ENCODE measurements around the gene NRG3.
"Not testable (repeated sequence)": the region's sequence is repeated elsewhere in the genome, so short reads cannot be mapped to it uniquely, and the experiment has no call there.

The NRG3 gene

DNA sequence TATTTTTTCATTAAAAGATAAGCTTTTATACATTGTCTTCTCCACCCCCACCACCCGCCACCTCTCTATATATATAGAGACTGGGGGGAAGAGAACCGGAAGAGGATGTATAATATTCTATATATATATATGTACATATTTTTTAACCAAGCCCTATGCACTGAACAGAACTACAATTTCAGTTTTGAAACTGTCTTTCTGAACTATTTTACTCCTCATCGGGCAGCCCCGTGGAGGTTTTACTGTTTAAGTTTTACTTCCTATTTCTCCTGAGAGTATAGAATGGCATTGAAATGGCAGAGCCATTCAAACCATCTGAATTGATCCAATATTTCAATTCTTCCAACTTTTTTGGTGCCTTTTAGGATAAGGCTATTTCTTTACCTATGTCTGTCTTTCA is 1047.1 kb downstream of the NRG3 start:
- DNase-seq (ENCODE audit: low spot score), result no peak

DNA sequence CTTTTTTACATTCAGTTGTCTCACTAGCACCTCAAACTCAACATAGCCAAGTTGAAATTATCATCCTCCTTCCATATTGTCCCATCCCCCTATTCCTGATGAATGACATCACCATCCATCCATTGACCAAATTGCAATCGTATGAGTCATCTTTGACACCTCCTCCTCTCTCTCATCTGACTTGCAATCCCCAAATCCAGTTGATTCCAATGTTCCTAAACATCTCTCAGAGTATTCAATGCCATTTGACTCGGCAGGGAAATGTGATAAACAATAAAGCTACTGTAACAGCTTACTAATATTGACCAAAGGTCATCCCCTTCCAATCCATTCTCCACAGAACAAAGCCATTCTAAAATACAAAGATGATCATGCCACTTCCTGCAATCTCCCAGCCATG is 1047.8 kb downstream of the NRG3 start:
- no peak for DNase-seq (ENCODE audit: low spot score)

DNA sequence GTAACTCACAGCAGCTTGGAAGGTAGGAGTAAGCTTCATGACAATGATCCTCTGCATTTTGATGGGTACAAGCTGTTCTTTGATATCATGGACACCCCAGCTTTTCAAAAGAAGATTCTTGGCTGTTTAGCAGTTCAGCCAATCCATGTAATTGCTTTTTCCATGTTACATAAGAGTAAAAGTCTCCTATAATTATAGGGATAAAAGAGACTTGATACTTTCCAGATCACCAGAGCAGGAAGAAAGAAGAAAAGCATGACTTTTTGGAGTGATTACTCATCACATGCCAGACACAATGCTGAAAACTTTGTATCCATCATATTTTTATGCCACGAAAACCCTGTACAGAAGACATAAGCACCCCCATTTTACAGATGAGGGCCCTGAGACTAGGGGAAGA is 1049.7 kb downstream of the NRG3 start:
- no peak for DNase-seq (ENCODE audit: low spot score)

DNA sequence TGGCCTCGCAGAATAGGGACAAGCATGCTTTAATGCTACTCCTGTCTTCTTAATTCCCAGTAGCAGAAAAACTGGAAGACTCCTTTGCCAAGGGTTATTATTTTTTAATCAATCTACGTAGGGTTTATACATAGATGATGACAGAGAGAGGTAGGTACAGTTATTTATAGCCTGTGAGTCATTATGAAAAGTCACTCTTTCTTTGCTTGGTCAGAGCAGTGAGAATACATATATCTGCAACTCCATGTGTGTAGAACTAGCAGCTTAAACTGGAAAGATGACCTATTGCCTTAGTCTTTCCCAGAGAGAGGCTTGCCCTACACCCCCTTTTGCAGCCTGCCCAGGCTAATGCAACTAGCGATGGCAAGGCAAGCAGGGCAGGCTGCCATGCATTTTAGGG is 1050.6 kb downstream of the NRG3 start:
- no peak for DNase-seq (ENCODE audit: low spot score)

DNA sequence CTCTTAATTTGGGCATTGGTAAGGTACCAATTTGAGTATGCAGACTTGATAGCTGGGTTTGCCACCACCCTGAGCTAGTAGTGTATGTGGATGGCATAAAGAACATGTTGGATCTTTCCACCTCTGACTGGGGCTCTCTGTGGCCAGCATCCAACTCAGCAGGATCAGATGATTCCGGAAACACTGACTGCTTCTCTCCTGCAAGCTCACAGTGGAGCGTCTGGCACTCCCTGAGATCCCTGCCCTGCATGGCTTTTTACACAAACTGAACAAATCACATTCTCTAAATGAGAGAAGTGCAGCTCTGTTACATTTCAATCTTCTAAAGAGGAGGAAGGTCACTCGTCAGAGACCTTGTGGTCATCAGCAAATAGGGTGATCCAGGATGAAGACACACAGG is 1057.5 kb downstream of the NRG3 start:
- DNase-seq (ENCODE audit: low spot score), result peak; percentile 39

DNA sequence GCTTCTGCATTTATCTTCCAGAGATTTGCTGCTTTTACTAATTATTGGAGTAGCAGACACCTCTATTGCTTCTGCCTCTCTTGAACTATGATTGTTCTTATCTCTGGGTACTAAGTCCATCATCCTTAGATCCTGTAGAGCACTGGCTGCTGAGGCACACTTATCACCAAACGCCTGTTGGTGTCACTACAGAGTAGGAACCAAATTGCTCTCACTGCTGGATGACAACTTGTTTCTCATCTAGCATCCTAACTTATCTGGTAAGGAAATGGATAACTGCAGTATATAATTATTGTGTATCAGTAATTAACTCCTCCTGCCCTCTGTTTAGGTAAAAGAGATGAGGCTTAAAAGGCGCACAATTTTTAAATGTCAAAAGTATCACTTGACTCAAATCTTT is 1059.4 kb downstream of the NRG3 start:
- DNase-seq (ENCODE audit: low spot score), result no peak

DNA sequence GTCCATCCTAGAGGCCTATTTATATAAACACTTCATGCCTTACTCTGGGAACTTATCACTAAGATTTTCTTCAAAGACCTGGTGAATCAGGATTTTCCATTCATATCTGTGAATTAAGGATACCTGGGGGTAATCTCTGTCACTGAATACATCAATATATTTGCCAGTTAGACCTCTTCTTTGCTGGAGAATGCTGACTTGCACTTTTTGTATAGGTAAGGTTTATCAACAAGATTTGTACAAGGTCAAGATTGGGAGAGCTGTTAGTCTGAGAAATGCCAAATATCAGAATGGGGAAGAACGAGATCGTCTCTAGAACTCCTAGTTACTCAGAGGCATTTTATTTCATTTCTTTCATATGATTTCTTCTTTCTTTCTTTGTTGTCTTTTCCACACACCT is 1060.0 kb downstream of the NRG3 start:
- no peak for DNase-seq (ENCODE audit: low spot score)

DNA sequence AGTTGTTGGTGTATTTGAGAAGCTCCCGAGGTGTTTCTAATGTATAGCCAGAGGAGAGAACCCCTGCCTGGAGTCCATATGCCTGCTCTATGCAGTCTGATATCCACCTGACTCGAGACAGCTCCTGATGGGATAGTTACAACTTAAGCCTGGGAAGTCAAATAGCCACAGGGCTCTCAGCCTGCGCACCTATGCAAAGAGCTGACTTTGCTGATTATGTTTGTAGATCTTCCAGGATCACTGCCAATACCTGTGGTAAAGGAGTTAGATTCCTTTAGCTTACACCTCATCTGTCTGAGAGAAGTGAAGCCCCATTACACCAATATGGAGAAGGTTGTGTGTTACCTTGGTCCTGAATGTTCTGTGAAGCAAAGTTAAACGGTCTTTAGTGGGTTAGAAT is 1063.3 kb downstream of the NRG3 start:
- no peak for DNase-seq (ENCODE audit: low spot score)

DNA sequence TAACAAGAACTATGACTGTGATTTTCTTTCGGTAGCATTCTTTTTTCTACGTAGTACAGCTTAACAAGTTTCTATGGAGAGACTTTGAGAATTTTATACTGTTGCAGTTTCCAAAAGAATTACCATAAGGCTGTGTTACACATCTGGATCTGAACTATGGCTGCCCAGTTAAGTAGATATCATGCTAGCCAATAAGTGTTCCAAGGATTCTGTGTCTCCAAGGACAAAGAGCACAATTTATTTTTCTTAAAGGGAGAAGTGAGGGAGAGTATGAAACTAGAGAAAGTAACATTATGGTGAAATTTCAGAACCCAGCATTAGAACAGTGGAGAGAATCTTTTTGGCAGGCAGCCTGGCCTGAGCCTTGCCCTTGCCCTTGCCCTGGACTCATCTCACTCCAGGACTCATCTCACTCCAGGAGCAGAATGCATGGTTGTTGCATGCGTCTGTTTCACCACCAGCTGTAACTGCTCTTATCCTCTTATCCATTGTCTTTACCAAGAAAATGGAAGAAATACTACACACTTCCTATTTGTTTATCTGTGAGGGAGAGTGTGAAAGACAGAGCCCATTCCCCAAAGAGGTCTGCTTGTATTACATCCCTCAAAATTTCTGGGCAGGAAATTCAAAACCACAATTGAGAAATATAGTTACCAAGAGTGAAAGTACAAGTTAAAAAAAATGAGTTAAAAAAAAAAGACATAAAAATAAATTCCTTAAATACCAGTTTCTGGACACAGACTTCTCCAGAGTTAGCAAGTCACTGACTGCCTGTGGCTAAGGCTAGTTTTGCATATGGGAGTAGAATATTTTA is 1067.5 kb downstream of the NRG3 start:
- DNase-seq (ENCODE audit: low spot score), result no peak

DNA sequence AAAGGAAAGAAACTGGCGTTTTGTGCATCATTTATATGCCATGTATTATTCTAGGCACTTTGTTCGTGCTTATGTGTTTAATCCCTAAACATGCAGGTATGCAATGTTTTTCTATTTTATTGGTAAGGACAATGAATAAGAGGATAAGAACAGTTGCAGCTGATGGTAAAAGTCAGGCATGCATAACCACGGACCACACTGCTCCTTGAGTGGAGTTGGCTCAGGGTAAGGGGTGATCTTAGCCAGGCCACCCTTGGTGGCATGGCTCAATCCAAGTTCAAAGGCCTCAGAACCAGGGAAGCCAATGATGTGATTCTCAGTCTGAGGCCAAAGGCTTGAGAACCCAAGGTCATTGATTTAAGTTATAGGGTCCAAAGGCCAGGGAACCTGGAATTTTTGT is 1068.1 kb downstream of the NRG3 start:
- no peak for DNase-seq (ENCODE audit: low spot score)

DNA sequence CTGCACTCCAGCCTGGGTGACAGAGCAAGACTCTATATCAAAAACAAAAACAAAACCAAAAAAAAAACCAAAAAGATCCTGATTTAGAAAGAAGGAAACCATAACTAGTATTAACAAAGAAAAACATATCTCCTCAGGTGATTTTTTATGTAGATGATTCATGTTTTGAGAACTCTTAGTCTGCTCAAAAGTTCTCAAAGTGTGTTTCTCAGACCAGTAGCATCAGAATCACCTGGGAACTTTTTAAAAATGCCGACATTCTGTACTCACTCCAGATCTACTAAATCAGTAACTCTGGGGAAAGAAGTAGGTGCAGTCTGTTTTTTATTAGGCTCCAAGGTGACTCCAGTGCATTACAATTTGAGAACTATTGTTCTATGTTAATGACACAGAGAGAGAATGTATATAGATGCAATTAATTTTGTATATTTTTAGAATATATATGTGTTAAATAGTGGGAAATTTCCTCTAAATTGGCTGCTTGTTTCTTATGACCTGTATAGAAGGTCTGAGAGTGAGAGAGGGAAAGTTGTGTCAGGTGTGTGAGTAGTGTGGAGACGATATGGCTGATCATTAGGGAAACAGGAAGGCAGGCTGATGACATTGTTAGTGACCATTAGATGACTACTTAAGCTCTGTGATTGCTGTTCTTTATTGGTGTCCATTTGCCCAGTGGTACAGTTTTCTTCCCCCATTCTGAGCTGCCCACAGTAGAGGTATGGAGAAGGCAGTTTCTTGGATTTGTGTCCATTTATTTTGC is 1075.0 kb downstream of the NRG3 start:
- DNase-seq (ENCODE audit: low spot score), result no peak

DNA sequence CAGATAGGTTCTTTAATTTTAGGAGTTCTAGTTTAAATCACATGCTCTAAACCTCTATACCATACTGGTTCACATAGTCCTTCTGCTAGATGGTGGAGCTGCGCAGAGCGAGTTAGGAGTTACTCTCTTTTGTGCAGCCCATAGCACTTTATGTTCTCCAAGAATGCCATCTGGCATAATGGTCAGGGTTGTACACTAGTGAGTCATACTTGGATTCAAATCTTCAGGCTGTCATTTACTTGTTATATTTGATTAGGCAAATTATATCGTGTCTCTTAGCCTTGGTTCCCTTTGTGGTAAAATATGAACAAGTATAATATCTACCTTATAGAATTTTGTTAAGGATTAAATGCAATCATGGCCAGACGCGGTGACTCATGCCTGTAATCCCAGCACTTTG is 1078.3 kb downstream of the NRG3 start:
- DNase-seq (ENCODE audit: low spot score), result no peak

DNA sequence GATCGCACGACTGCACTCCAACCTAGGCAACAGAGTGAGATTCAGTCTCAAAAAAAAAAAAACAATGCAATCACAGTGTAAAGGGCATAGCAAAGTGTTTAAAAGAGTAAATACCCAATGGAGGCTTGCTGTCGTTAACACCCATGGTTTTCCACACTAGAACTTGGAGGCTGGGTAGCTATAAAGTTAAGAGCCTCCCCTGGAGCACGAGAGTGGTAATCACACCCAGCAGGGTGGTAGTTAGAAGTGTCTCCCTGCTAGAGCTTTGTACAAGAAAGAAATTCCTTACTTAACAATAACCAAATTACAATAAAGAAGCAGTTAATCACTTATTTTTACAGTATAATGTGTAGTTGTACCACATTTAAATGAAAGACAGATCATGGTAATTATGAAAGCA is 1078.9 kb downstream of the NRG3 start:
- no peak for DNase-seq (ENCODE audit: low spot score)

DNA sequence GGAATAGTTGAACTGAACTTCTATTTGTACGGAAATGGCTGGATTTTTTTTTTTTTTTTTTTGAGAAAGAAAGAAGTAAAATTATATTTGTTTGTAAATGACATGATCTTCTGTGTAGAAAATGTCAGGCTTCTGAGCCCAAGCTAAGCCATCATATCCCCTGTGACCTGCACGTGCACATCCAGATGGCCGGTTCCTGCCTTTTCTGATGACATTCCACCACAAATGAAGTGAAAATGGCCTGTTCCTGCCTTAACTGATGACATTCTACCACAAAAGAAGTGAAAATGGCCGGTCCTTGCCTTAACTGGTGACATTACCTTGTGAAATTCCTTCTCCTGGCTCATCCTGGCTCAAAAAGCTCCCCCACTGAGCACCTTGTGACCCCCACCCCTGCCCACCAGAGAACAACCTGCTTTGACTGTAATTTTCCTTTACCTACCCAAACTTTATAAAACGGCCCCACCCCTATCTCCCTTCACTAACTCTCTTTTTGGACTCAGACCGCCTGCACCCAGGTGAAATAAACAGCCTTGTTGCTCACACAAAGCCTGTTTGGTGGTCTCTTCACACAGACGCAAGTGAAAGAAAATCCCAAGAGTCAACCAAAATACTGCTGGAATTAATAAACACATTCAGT is 1085.5 kb downstream of the NRG3 start:
- DNase-seq (ENCODE audit: low spot score), result not testable (repeated sequence)

DNA sequence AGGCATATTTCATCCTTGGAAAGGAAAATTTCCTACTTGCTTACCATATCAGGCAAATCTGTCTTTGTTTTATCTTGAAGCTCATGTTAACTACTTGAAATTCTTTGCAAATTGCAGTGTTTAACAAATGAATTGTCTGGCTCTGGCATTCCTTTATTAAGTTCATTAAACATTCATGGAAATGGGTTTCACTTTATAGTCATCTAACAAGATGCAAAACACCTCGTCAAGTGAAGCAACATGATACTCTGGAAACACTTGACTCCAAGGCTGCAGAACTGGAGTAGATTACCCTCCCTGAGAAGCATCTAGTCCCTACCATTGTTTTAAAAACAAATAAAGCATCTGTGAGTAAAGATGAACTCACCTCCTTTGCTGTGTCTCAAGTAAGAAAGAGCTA is 1086.9 kb downstream of the NRG3 start:
- DNase-seq (ENCODE audit: low spot score), result no peak

DNA sequence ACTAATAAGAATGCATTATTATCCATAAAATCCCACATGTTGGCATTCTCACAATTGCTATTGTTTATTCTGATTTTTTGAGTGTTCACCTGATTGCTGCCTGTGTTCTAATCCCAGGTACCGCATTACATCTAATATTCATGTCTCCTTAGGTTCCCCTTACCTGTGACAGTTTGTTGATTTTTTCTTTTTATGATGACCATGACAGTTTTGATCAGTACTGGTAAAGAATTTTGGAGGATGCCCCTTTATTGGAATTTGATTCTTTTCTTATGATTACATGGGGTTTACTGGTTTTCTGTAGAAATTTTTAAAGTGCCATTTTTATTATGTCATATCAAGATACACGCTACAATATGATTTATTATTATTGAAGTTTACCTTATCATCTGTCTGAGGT is 1091.1 kb downstream of the NRG3 start:
- DNase-seq (ENCODE audit: low spot score), result no peak

DNA sequence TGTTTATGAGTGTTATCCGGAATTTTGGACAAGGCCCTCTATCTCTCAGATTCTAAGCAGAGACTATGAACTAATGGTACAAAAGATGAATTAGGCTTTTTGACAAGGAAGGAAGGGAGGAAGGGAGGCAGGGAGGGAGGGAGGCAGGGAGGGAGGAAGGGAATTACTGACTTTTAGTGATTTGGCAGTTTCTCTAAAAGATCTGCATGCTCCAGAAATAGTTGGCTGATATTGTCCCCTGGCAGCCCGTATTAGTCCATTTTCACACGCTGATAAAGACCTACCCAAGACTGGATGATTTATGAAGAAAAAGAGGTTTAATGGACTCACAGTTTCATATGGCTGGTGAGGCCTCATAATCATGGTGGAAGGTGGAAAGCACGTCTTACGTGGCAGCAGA is 1093.5 kb downstream of the NRG3 start:
- no peak for DNase-seq (ENCODE audit: low spot score)

DNA sequence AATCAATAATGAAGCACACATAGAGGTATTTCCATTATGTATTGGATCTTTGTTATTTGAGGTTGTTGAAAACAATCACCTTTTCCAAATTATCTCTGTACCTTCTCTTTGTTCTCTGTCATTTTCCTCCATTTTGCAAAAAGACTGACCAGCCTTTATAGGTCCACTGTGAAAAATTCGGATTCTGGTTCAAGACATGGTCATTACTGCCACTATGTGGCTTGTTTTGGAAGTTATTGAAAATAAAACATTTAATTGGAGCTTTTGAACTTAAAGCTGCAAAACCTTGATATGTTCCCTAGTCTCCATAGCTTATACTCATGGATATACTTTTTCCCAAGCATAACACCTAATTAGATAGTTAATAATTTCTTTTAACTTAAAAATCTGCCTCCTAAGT is 1094.4 kb downstream of the NRG3 start:
- no peak for DNase-seq (ENCODE audit: low spot score)

DNA sequence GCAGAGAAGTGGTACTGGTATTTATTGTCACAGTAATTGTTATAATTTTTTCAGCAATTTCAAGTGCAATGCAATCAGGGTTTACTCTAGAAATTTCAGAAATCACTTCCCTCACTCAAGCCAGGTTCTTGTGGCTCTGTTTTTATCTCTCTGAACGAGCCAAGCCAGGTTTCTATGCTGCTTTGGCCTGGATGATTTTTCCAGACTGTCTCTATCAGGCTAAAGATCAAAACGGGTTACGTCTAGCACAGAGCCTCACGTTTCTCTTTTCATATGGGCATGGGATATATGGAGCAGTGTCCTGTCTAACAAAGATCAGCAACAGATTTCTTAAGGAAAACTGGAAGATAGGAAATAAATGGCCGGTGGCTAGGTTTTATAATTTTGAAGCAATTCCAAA is 1105.3 kb downstream of the NRG3 start:
- no peak for DNase-seq (ENCODE audit: low spot score)

DNA sequence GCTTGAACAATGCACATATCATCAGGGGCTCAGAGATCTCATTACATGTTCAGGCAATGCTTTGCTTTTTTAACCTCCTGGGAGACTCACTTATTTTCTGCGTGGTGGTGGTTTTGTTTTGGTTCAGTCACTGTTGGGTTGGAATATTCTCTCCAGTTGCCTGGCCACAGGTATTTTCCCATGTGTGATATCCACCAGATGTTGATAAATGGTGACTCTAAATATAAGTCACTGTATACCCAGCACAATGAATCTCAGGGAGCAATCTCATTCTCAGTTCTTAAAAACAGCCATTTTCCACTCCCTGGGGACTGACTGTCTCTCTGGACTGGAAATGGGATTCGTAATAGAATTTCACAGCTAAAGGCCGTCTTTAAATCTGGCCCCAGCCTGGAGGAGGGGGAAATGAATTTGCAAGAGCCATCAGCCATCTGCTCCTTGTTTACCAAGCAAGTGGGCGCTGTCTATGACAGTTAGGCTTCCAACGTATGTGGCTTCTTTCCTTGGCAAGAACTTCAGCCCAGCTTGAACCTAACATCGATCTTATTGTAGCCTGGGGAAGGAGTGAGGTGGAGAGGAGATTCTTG is 1106.2 kb downstream of the NRG3 start:
- DNase-seq (ENCODE audit: low spot score), result no peak

DNA sequence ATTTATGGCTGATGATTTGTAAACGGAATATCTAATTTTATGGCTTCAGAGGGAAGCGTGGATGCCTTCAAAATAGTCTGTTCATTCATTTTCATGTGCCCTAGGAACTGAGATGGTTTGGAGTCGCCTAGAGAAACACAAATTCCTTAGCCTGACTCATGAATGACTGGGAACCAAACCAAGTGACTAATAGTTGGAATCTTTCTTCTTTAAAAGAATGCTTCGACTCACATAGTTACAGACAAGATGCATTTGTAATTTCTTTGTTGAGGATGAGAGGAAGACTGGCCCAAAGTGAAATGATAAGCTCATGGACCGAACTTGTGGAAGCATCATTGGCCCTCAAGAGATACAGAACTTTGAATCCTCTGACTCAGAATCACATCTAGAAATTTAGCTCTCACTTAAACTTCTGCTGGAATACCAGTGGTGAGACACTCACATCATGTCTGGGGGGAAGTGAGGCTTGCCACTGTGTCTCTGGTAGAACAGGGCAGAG is 1107.2 kb downstream of the NRG3 start:
- peak; percentile 18 for DNase-seq (ENCODE audit: low spot score)

DNA sequence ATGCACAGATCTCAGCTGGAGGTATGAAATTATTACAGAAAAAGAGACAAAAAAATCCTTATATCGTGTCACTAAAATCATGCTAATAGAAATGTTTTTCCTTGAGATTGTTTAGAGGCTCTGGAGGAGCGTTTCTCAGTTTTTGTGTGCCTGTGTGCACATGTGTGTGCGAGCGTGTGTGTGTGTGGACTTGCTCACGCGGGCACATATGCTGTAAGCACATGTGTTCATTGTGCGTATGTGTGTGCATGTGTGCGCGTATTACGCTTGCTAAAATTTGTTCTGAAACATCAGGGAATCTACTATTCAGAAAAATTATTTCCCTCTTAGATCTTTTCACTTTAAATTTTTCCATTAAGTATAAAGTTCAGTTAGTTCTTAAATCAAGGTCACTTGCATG is 1111.2 kb downstream of the NRG3 start:
- DNase-seq (ENCODE audit: low spot score), result no peak

DNA sequence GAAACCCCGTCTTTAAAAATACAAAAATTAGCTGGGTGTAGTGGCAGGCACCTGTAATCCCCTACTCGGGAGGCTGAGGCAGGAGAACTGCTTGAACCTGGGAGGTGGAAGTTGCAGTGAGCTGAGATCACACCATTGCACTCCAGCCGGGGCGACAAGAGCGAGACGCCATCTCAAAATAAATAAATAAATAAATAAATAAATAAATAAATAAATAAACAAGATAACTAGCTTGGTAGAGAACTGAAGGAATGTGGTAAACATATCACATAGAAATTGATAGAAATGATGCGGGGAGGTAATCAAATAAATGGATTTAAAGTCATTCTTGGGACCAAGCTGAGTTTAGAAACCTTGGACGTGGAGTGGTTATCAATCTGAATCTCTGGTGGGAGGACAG is 1131.5 kb downstream of the NRG3 start:
- DNase-seq (ENCODE audit: low spot score), result not testable (repeated sequence)

All from Ammon's horn (tissue), 1 donor.